ENCODE measurements around the gene MEF2C.
"Not testable (repeated sequence)": the region's sequence is repeated elsewhere in the genome, so short reads cannot be mapped to it uniquely, and the experiment has no call there.

Gene MEF2C

GRCh38 chr5:88858392-88858791 is 24.6 kb downstream of the MEF2C start:
- H3K36me3 Mint-ChIP-seq (ENCODE audit: low read depth) = peaks cover 5% of the 10 kb centered on the region
- peaks cover 5% of the 10 kb centered on the region for H3K27me3 Mint-ChIP-seq
- peaks cover 6% of the 10 kb centered on the region for H3K4me1 Mint-ChIP-seq (ENCODE audit: low read depth)
- peaks cover 11% of the 10 kb centered on the region for H3K9me3 Mint-ChIP-seq
- no peak overlapping the region for H3K4me3 Mint-ChIP-seq
- H3K27ac Mint-ChIP-seq = no peak overlapping the region

- not testable (repeated sequence) for H3K27ac Mint-ChIP-seq; H3K27me3 Mint-ChIP-seq; H3K4me1 Mint-ChIP-seq (ENCODE audit: low read depth); H3K36me3 Mint-ChIP-seq (ENCODE audit: low read depth); H3K4me3 Mint-ChIP-seq
- H3K9me3 Mint-ChIP-seq = peaks cover 11% of the 10 kb centered on the region
These were observed 26.6 kb downstream of the MEF2C start for GRCh38 chr5:88856381-88856780.

- Mint-ChIP-seq H3K27ac (no peak overlapping the region), H3K4me3 (no peak overlapping the region)
These were observed 28.2 kb downstream of the MEF2C start for GRCh38 chr5:88854769-88855168.

GRCh38 chr5:88847420-88847819 is 35.6 kb downstream of the MEF2C start:
- no peaks in the 10 kb centered on the region for H3K9me3 Mint-ChIP-seq
- H3K4me3 Mint-ChIP-seq = no peak overlapping the region
- peaks cover 22% of the 10 kb centered on the region for H3K27me3 Mint-ChIP-seq
- H3K4me1 Mint-ChIP-seq (ENCODE audit: low read depth) = peaks cover 24% of the 10 kb centered on the region
- H3K27ac Mint-ChIP-seq = no peak overlapping the region
- H3K36me3 Mint-ChIP-seq (ENCODE audit: low read depth) = peaks cover 3% of the 10 kb centered on the region

More at GRCh38 chr5:88854769-88855168, 28.2 kb downstream of the MEF2C start:
- peaks cover 11% of the 10 kb centered on the region for H3K9me3 Mint-ChIP-seq
- H3K4me1 Mint-ChIP-seq (ENCODE audit: low read depth) = peaks cover 6% of the 10 kb centered on the region
- H3K36me3 Mint-ChIP-seq (ENCODE audit: low read depth) = peaks cover 8% of the 10 kb centered on the region
- peaks cover 8% of the 10 kb centered on the region for H3K27me3 Mint-ChIP-seq

GRCh38 chr5:88846434-88846833 is 36.5 kb downstream of the MEF2C start:
- Mint-ChIP-seq H3K9me3 (no peaks in the 10 kb centered on the region), H3K36me3 (ENCODE audit: low read depth) (peaks cover 3% of the 10 kb centered on the region), H3K27ac (peak overlapping the region; percentile 26), H3K27me3 (peaks cover 22% of the 10 kb centered on the region), H3K4me1 (ENCODE audit: low read depth) (peaks cover 24% of the 10 kb centered on the region), H3K4me3 (no peak overlapping the region)

- H3K4me3 Mint-ChIP-seq = no peak overlapping the region
- H3K4me1 Mint-ChIP-seq (ENCODE audit: low read depth) = peaks cover 24% of the 10 kb centered on the region
- H3K36me3 Mint-ChIP-seq (ENCODE audit: low read depth) = peaks cover 3% of the 10 kb centered on the region
- no peaks in the 10 kb centered on the region for H3K9me3 Mint-ChIP-seq
- peaks cover 30% of the 10 kb centered on the region for H3K27me3 Mint-ChIP-seq
- peak overlapping the region; percentile 55 for H3K27ac Mint-ChIP-seq
These were observed 37.8 kb downstream of the MEF2C start for GRCh38 chr5:88845081-88845697.

- no peaks in the 10 kb centered on the region for H3K36me3 Mint-ChIP-seq (ENCODE audit: low read depth)
- H3K9me3 Mint-ChIP-seq = no peaks in the 10 kb centered on the region
- H3K4me3 Mint-ChIP-seq = no peak overlapping the region
- peaks cover 30% of the 10 kb centered on the region for H3K27me3 Mint-ChIP-seq
- H3K27ac Mint-ChIP-seq = no peak overlapping the region
- peaks cover 27% of the 10 kb centered on the region for H3K4me1 Mint-ChIP-seq (ENCODE audit: low read depth)
These were observed 40.2 kb downstream of the MEF2C start for GRCh38 chr5:88842784-88843183.

- Mint-ChIP-seq H3K27ac (no peak overlapping the region), H3K36me3 (ENCODE audit: low read depth) (peaks cover 3% of the 10 kb centered on the region), H3K27me3 (peaks cover 23% of the 10 kb centered on the region), H3K9me3 (no peaks in the 10 kb centered on the region), H3K4me1 (ENCODE audit: low read depth) (peaks cover 19% of the 10 kb centered on the region), H3K4me3 (no peak overlapping the region)
These were observed 41.8 kb downstream of the MEF2C start for GRCh38 chr5:88841212-88841611.

GRCh38 chr5:88840495-88840894 is 42.5 kb downstream of the MEF2C start:
- Mint-ChIP-seq H3K36me3 (ENCODE audit: low read depth) (peaks cover 4% of the 10 kb centered on the region), H3K4me3 (no peak overlapping the region)

GRCh38 chr5:88839238-88839637 is 43.7 kb downstream of the MEF2C start:
- H3K9me3 Mint-ChIP-seq = no peaks in the 10 kb centered on the region
- H3K27me3 Mint-ChIP-seq = peaks cover 22% of the 10 kb centered on the region
- peaks cover 4% of the 10 kb centered on the region for H3K36me3 Mint-ChIP-seq (ENCODE audit: low read depth)

More at GRCh38 chr5:88840495-88840894, 42.5 kb downstream of the MEF2C start:
- H3K4me1 Mint-ChIP-seq (ENCODE audit: low read depth) = peaks cover 17% of the 10 kb centered on the region
- peaks cover 22% of the 10 kb centered on the region for H3K27me3 Mint-ChIP-seq
- H3K9me3 Mint-ChIP-seq = no peaks in the 10 kb centered on the region
- H3K27ac Mint-ChIP-seq = no peak overlapping the region

GRCh38 chr5:88838500-88838899 is 44.5 kb downstream of the MEF2C start:
- peak overlapping the region; percentile 47 for H3K27ac Mint-ChIP-seq
- no peak overlapping the region for H3K4me3 Mint-ChIP-seq
- H3K9me3 Mint-ChIP-seq = no peaks in the 10 kb centered on the region
- H3K36me3 Mint-ChIP-seq (ENCODE audit: low read depth) = peaks cover 4% of the 10 kb centered on the region
- peaks cover 22% of the 10 kb centered on the region for H3K27me3 Mint-ChIP-seq
- H3K4me1 Mint-ChIP-seq (ENCODE audit: low read depth) = peaks cover 19% of the 10 kb centered on the region

More at GRCh38 chr5:88839238-88839637, 43.7 kb downstream of the MEF2C start:
- no peak overlapping the region for H3K4me3 Mint-ChIP-seq
- H3K4me1 Mint-ChIP-seq (ENCODE audit: low read depth) = peaks cover 13% of the 10 kb centered on the region
- H3K27ac Mint-ChIP-seq = no peak overlapping the region

- Mint-ChIP-seq H3K4me1 (ENCODE audit: low read depth) (peaks cover 26% of the 10 kb centered on the region), H3K27me3 (peaks cover 17% of the 10 kb centered on the region), H3K9me3 (no peaks in the 10 kb centered on the region), H3K36me3 (ENCODE audit: low read depth) (peaks cover 4% of the 10 kb centered on the region), H3K4me3 (no peak overlapping the region), H3K27ac (no peak overlapping the region)
These were observed 45.2 kb downstream of the MEF2C start for GRCh38 chr5:88837817-88838216.

GRCh38 chr5:88837222-88837621 is 45.8 kb downstream of the MEF2C start:
- peaks cover 15% of the 10 kb centered on the region for H3K27me3 Mint-ChIP-seq
- no peak overlapping the region for H3K27ac Mint-ChIP-seq
- peaks cover 4% of the 10 kb centered on the region for H3K36me3 Mint-ChIP-seq (ENCODE audit: low read depth)
- H3K4me1 Mint-ChIP-seq (ENCODE audit: low read depth) = peaks cover 32% of the 10 kb centered on the region
- no peaks in the 10 kb centered on the region for H3K9me3 Mint-ChIP-seq
- H3K4me3 Mint-ChIP-seq = no peak overlapping the region

GRCh38 chr5:88836195-88836838 is 46.7 kb downstream of the MEF2C start:
- Mint-ChIP-seq H3K4me1 (ENCODE audit: low read depth) (peaks cover 41% of the 10 kb centered on the region), H3K4me3 (no peak overlapping the region), H3K27ac (peak overlapping the region; percentile 19), H3K9me3 (no peaks in the 10 kb centered on the region), H3K36me3 (ENCODE audit: low read depth) (peaks cover 4% of the 10 kb centered on the region), H3K27me3 (peaks cover 15% of the 10 kb centered on the region)

- peaks cover 55% of the 10 kb centered on the region for H3K4me1 Mint-ChIP-seq (ENCODE audit: low read depth)
- H3K36me3 Mint-ChIP-seq (ENCODE audit: low read depth) = peaks cover 4% of the 10 kb centered on the region
- peak overlapping the region; percentile 81 for H3K27ac Mint-ChIP-seq
- H3K27me3 Mint-ChIP-seq = peaks cover 5% of the 10 kb centered on the region
- no peak overlapping the region for H3K4me3 Mint-ChIP-seq
- H3K9me3 Mint-ChIP-seq = peaks cover 3% of the 10 kb centered on the region
These were observed 48.5 kb downstream of the MEF2C start for GRCh38 chr5:88834499-88834898.

- Mint-ChIP-seq H3K27ac (peak overlapping the region; percentile 81), H3K27me3 (peaks cover 5% of the 10 kb centered on the region), H3K4me1 (ENCODE audit: low read depth) (peaks cover 59% of the 10 kb centered on the region), H3K4me3 (no peak overlapping the region), H3K36me3 (ENCODE audit: low read depth) (peaks cover 4% of the 10 kb centered on the region), H3K9me3 (peaks cover 6% of the 10 kb centered on the region)
These were observed 48.9 kb downstream of the MEF2C start for GRCh38 chr5:88834131-88834462.
